Glomerular visceral epithelial cell (primary cell): ENCODE data around the gene TCOF1.

ENCODE experiments used
- DNase-seq: peaks from one replicate; pipeline ENCODE4 v3.0.0-alpha.2; 2016; ENCODE audit errors: extremely low spot score

TCOF1 gene, protein sequence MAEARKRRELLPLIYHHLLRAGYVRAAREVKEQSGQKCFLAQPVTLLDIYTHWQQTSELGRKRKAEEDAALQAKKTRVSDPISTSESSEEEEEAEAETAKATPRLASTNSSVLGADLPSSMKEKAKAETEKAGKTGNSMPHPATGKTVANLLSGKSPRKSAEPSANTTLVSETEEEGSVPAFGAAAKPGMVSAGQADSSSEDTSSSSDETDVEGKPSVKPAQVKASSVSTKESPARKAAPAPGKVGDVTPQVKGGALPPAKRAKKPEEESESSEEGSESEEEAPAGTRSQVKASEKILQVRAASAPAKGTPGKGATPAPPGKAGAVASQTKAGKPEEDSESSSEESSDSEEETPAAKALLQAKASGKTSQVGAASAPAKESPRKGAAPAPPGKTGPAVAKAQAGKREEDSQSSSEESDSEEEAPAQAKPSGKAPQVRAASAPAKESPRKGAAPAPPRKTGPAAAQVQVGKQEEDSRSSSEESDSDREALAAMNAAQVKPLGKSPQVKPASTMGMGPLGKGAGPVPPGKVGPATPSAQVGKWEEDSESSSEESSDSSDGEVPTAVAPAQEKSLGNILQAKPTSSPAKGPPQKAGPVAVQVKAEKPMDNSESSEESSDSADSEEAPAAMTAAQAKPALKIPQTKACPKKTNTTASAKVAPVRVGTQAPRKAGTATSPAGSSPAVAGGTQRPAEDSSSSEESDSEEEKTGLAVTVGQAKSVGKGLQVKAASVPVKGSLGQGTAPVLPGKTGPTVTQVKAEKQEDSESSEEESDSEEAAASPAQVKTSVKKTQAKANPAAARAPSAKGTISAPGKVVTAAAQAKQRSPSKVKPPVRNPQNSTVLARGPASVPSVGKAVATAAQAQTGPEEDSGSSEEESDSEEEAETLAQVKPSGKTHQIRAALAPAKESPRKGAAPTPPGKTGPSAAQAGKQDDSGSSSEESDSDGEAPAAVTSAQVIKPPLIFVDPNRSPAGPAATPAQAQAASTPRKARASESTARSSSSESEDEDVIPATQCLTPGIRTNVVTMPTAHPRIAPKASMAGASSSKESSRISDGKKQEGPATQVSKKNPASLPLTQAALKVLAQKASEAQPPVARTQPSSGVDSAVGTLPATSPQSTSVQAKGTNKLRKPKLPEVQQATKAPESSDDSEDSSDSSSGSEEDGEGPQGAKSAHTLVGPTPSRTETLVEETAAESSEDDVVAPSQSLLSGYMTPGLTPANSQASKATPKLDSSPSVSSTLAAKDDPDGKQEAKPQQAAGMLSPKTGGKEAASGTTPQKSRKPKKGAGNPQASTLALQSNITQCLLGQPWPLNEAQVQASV (N-terminal part only)

DNA sequence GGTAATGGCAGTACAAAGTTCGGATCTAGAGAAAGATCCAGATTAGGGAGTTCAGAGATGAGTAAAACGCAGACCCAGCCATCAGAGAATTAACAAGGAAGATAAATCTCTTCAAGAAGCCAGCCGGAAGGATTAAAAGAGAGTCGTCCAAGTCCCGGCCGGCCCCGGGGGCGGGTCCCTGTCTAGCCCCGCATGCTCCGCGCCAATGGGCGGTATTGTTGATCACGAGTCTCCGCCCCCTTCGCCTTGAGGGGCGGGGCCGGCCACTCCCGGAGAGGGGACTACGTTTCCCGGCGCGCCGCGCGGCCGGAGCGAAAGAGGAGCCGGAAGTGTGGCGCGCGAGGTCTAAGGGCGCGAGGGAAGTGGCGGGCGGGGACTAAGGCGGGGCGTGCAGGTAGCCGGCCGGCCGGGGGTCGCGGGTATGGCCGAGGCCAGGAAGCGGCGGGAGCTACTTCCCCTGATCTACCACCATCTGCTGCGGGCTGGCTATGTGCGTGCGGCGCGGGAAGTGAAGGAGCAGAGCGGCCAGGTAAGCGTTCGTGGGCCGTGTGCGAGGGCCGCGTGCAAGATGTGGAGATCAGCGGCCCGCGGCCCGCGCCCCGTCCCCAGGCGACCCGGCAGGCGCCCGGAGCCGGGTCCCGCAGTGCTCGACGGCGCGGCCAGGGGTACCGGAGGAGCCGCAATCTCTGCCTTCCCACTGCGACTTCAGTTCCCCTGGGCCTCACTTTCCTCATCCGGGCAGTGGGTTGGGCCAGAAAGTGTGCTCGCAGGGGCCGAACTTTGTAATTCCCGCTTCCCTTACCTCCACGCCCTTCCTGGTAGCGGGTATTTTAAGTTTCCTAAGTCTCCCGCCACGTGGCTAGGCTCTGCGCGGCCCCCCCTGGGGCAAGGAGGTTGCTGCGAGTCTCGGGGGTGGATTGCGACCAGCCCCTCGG lies at the start of gene TCOF1:
TCOF1 (plus strand) TSS at position 372 of the 935 bp plus-strand sequence; CDS start at position 422, 50 bp downstream.
- DNase-seq = peak; percentile 98

GRCh38 chr5:150309101-150309885 lies 48.2 kb upstream of the TCOF1 start:
- no peak for DNase-seq

DNA sequence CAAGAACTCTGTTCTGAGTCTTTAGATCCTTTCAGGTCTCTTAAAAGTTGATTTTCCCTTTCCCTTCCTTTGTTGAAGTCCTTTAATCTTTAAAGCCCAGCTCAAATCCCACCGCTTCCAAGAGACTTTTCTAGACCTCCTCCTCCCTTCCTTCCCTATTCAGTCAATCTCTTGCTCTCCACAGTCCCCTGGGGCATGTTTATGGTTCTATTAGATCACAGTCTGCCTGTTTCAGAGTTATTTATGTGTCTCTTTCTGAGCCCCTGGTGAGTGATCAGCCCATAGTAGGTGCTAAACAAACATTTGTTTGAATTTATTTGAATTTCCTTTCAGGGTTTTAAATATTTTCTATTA lies 47.6 kb upstream of the TCOF1 start:
- no peak for DNase-seq

DNA sequence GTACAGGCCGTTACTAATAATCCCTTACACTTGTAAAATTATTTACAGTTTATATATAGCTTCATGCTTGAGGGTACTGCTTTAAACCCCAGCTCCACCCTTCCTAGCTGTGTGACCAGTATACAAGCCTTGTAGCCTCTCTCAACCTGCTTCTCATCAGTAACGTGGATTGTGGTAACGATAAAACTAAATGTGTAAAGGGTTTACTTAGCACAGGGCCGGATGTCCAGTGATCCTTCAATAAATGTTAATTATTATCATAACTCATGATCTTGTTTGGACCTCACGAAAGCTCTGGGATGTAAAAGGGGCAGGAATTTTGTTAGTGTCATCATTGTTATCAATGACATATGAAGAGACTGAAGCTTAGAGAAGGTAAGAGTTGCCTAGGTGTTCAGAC lies 47.3 kb upstream of the TCOF1 start:
- no peak for DNase-seq

DNA sequence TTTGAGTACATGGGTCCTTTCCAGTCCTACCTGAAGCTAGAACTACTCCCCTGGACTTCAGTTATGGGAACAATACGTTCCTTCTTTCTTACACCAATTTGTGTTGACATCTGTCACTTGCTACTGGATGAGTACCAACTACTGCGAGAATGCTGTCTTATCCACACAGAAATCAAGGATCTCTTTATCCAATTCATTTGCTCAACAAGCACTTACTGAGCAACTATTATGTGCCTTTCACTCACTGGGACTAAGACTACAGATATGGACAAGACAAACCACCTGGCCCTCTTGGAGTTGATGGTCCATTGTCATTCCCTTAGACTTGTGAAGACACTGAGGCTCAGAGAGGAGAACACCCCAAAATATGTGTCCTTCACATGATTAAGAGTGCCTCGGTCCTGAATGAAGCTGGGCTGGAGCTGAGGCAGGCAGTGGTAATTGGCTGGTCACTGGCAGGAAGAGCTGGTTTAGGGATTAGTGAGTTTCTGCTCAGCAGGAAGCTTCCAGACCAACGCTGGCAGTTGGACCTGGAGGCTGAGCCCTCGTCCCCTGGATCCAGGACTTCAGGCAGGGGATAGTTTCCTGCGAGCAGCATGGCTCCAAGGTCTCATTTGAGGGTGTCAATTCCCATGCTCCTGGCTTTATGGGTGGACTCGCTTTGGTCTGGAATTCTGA lies 46.3 kb upstream of the TCOF1 start:
- DNase-seq = no peak

DNA sequence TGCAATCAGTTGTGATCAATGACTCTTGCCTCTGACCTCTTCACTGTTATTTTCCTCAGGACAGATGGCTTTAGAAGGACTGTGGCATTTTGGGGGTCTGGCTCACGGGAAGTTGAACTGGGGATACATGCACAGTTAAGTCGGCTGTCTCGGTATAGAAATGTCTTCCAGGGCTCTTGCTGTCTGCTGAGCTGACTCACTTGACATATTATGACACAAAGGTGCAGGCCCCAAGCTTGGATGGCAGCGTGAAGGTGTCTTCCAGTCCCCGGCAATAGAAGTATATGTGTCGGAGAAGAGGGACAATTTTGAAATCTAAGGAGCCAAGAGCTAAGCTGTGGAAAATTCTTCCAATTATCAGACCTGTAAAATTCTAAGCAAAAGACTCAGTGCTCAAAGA lies 45.0 kb upstream of the TCOF1 start:
- DNase-seq = no peak

GRCh38 chr5:150313501-150313900 lies 44.0 kb upstream of the TCOF1 start:
- DNase-seq = no peak

DNA sequence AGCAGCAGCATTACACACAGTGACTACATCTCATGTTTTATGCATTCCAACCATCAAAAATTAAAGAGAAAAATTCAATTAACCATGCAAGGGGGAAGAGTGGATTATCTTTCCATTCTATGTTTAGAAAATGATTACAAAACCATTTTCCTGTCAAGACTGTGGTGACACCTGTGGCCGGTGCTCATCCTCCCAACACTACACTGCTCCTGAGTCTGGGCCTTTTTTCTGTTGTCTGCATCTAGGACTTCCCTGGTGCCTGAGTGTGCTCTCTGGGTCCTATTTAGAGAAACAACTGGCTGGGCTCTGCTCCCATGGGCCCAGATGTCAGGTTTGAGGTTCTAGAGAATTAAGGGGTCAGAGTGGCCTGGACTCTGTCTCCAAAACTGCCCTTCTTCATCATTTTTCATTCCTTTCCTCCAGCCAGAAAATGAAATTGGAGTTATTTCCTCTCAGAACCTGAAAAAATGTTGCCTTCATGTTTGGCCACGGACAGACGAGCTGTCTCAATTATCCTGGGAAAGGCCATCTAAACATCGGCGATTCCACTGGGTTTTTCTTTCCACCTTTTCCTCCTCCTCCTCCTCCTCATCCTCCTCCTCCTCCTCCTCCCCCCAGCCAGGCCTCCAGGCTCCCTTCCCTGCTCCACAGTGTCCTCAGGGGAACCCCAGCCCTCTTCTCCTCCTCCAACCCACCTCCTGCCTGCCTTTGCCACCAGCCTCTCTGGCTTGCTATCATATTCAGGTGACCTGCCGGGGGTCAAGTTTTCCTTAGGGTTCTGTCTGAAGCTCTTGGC lies 43.4 kb upstream of the TCOF1 start:
- DNase-seq = peak; percentile 50

- no peak for DNase-seq
Measured at GRCh38 chr5:150315245-150315644, 42.3 kb upstream of the TCOF1 start.

DNA sequence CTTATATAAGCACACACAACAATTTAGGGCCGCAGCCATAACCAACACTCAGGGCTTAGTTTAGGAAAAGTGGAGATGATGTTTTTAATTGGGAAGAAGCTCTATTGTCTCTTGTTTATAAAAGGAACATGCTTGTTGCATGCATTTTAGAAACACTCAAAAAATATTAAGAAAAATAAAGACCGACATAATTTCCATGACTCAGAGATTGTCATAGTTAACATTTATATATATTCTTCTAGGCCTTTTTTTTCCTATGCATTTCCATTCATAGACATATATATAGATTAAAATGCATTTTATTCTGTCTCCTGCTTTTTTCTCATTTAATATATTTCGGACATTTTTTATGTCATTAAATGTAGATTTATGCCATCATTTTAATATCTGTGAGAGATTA lies 41.2 kb upstream of the TCOF1 start:
- DNase-seq = no peak

DNA sequence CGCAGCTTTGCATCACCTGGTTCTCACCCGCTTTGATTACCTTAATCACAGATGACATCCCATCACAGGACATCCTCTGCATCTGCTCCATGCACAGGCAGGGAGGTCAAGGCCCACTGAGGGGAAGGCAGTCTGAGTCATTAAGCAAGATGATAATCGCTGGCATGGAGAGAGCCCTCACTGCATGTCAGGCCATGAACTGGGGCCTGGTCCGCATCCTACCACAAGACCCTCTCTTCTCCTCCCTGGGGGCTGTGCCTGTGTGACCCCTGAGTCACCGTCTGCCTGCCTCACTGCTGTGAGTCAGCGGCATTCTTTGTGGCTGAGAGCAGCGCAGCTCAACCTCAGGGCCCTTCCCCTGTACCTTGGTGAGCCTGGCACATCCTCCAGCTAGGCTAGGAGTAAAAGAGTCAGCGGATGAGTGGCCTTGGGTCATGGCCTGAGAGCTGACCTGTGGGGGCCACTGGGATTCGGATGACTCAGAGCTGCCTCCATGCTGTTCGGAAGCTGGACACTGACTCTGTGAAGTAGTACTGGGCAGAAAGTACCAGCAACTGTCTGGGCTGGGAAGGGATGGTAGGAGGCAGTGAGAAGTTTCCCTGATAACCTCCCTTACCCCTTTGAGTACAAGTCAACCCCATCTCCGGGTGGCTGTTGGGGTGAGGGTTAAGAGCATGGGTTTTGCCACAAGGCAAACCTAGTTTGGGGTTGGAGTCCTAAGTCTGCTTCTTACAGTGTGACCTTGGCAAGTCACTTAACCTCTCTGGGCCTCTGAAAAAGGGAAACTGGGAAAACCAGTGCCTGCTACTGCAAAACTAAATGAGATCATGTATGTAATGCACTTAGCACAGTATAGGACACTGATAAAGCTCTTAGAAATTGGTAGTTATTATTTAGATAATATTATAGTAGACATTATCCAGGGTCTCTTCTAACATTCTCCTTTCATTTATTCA lies 40.2 kb upstream of the TCOF1 start:
- peak; percentile 100 for DNase-seq

DNA sequence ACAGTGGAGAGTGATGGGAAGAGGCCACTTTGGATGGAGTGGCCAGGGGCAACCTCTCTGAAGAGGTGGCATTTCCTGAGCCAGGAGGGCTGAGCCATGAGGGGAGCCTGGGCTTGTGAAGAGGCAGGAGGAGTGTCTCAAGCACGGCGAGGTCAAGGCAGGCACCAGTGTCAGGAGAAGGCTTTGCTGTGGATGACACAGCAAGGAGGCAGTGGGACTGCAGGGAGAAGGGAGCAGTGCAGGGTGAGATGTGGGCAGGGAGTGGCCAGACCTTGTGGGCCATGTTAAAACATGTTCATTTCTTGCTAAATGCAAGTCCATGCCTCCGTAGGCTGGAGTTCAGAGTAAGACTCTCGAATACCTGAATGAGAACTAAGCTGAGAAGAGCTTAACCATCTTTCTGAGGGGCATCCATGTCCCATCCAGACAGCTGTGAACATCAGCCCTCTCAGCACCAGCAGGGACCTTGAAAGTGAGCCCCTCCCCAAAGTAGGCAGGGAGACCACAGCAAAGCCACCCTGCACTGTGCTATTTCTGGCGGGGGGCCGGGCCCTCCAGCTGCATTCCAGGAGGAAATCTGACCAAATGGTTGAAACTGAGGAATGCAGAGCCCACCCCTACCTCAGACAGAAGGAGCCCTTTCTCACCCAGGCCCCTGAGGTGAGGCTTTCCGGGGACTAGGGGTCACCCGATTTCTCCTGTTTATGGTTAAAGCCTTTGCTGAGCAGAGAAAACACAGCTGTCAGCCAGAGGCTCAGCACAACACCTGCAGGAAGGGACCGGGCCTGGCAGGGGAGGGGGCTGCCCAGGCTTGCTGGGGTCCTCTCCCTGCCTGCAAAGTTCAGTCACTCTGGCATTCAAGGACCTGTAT lies 38.6 kb upstream of the TCOF1 start:
- DNase-seq = peak; percentile 42

DNA sequence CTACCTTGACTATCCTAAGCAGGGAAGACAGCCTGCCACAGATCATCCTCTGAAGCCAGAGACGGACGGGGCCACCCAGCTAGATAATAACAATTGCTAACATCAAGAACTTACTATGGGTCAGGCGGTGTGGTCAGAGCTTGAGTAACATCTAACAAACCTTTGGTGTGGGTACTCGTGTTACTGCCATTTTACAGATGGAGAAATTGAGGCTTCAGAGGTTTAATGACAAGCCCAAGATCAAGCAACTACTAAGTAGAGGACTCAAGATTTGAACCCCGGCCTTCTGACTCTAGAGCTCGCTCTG lies 38.1 kb upstream of the TCOF1 start:
- DNase-seq = no peak

GRCh38 chr5:150320044-150320613 lies 37.4 kb upstream of the TCOF1 start:
- peak; percentile 97 for DNase-seq

DNA sequence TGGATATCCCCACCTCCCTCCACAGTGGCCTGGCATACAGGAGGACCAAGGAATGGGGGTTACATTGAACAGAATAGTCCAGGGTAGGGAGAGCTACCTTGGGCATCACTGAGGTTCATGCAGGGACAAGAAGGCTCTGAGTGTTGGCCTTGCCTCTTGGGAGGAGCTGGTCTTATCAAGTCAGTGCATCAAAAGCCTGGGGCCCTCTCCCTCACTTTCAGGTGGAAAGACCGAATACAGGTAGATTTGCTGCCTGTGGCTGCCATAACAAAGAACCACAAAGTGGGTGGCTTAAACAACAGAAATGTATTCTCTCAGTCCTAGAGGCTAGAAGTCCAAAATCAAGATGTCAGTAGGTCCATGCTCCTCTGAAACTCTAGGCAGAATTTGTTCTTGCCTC lies 36.3 kb upstream of the TCOF1 start:
- DNase-seq = no peak

DNA sequence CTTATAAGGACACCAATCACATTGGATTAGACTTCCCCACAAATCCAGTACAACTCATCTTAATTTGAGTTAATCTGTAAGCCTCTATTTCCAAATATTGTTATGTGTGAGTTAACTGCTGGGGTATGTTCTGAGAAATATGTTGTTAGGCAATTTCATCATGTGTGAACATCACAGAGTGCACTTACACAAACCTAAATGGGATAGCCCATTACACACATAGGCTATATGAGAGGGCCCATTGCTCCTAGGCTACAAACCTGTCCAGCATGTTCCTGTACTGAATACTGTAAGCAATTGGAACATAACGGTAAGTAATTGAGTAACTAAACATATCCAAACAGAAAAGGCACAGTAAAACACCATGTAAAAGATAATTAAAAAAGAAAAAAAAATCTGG lies 35.7 kb upstream of the TCOF1 start:
- no peak for DNase-seq
